HG03196 (cell line): Measurements from ENCODE around the gene INHA.
A peak's percentile ranks its signal among the peaks of the same experiment; 100 is the strongest.

ENCODE experiments used
- ATAC-seq: cut with Tn5 transposase; IDR thresholded peaks from one replicate; pipeline ENCODE4 v1.9.1; 2021; ENCODE audit not compliant: unreplicated experiment

INHA gene

GRCh38 chr2:219571311-219572236 is 536 bp upstream of the INHA start, which contains the start of gene OBSL1:
TSS of gene OBSL1 (minus strand) at chr2:219571539. CDS start at chr2:219571232, 307 bp downstream.
- no peak for ATAC-seq

- no peak for ATAC-seq
Measured at GRCh38 chr2:219573166-219573565, 1.1 kb downstream of the INHA start.

- ATAC-seq, result no peak
Measured at GRCh38 chr2:219574484-219575311, 2.6 kb downstream of the INHA start.

GRCh38 chr2:219575566-219576504 is 3.7 kb downstream of the INHA start:
- ATAC-seq, result no peak

- no peak for ATAC-seq
Measured at GRCh38 chr2:219576505-219577388, 4.6 kb downstream of the INHA start.

GRCh38 chr2:219578811-219579613 is 6.9 kb downstream of the INHA start:
- ATAC-seq, result no peak

GRCh38 chr2:219581346-219581745 is 9.2 kb downstream of the INHA start:
- no peak for ATAC-seq

GRCh38 chr2:219591091-219591490 is 19.0 kb downstream of the INHA start:
- no peak for ATAC-seq

- no peak for ATAC-seq
Measured at GRCh38 chr2:219592736-219593135, 20.6 kb downstream of the INHA start.

- ATAC-seq, result no peak
Measured at GRCh38 chr2:219593154-219593553, 21.0 kb downstream of the INHA start.

GRCh38 chr2:219595256-219595655 is 23.1 kb downstream of the INHA start:
- no peak for ATAC-seq

- peak; percentile 8 for ATAC-seq
Measured at GRCh38 chr2:219596954-219597551, 24.9 kb downstream of the INHA start.

GRCh38 chr2:219597552-219598307 is 25.6 kb downstream of the INHA start, which contains the start of gene STK11IP:
TSS of gene STK11IP (plus strand) at chr2:219597857. CDS start at chr2:219598120, 263 bp downstream.
- peak; percentile 91 for ATAC-seq

- ATAC-seq, result no peak
Measured at GRCh38 chr2:219598308-219599078, 26.4 kb downstream of the INHA start.

GRCh38 chr2:219603771-219604170 is 31.7 kb downstream of the INHA start:
- ATAC-seq, result no peak

- ATAC-seq, result no peak
Measured at GRCh38 chr2:219605607-219605954, 33.5 kb downstream of the INHA start.

GRCh38 chr2:219607931-219608330 is 35.8 kb downstream of the INHA start:
- ATAC-seq, result no peak
